NCI-H1105 (cell line): ENCODE measurements around the gene HSPA9.
"Not testable (repeated sequence)": the region's sequence is repeated elsewhere in the genome, so short reads cannot be mapped to it uniquely, and the experiment has no call there.

ENCODE experiments used
- DNase-seq: peaks from one replicate; lab custom pipeline; 2025; lab: John Stamatoyannopoulos, UW

The HSPA9 gene

GRCh38 chr5:138529812-138530211, 45.4 kb downstream of the HSPA9 start:
- DNase-seq, result no peak

GRCh38 chr5:138528744-138529469, 46.3 kb downstream of the HSPA9 start:
- no peak for DNase-seq

- DNase-seq, result no peak
Observed at GRCh38 chr5:138528208-138528607, 47.0 kb downstream of the HSPA9 start.

GRCh38 chr5:138527170-138527569, 48.0 kb downstream of the HSPA9 start:
- DNase-seq, result no peak

GRCh38 chr5:138523406-138523805, 51.8 kb downstream of the HSPA9 start:
- no peak for DNase-seq

GRCh38 chr5:138520971-138521370, 54.2 kb downstream of the HSPA9 start:
- no peak for DNase-seq

GRCh38 chr5:138517437-138517836, 57.8 kb downstream of the HSPA9 start:
- DNase-seq, result no peak

GRCh38 chr5:138515556-138516245, 59.5 kb downstream of the HSPA9 start:
- DNase-seq, result no peak

GRCh38 chr5:138514021-138514420, 61.2 kb downstream of the HSPA9 start:
- DNase-seq, result no peak

- DNase-seq, result no peak
Observed at GRCh38 chr5:138508958-138509357, 66.2 kb downstream of the HSPA9 start.

GRCh38 chr5:138507485-138507884, 67.7 kb downstream of the HSPA9 start:
- not testable (repeated sequence) for DNase-seq

GRCh38 chr5:138506370-138507306, 68.6 kb downstream of the HSPA9 start:
- no peak for DNase-seq

GRCh38 chr5:138504799-138505198, 70.4 kb downstream of the HSPA9 start:
- peak; percentile 57 for DNase-seq
